NCI-H2029 treated with DMSO at 0.1 percent for 48 hours (cell line): ENCODE measurements around the gene SOCS2.

Experiments
- DNase-seq: peaks from one replicate; lab custom pipeline; 2025; lab: John Stamatoyannopoulos, UW

SOCS2 gene

DNA sequence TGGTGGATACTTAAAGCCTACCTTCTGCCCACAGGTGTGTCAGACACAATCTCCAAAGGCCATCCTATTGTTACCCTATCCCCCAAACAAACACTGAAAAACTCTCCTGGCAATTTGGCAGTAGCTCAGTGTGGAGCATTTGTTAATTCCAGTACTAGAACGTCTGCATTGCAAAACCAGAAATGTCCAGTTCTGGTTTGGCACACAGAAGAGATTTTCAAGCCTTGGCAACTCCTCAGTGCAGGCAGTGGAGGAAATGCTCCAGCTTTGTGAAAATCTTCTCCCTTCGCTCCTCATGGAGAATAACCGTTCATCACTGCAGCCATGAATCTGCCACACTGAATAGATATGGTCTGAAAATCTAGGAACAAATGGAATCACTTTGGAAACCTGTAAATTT is 5.3 kb upstream of the SOCS2 start:
- DNase-seq = no peak

DNA sequence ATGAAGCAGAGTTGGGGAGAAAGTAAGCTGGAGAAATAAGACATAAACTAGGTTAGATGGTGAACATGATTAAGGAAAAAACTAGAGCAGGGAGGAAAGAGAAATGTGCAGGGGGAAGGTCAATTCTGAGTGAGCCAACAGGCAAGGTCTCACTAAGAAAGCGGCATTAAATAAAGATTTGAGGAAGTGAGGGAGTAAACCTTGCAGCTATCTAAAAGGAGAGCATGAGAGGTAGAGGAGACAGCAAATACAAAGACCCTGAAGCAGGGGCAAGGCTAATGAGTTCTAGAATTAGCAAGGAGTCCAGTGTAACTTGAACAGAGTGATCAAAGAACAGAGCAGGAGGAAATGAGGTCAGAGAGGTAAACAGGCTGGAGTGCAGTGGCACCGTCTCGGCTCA is 4.4 kb upstream of the SOCS2 start:
- no peak for DNase-seq

DNA sequence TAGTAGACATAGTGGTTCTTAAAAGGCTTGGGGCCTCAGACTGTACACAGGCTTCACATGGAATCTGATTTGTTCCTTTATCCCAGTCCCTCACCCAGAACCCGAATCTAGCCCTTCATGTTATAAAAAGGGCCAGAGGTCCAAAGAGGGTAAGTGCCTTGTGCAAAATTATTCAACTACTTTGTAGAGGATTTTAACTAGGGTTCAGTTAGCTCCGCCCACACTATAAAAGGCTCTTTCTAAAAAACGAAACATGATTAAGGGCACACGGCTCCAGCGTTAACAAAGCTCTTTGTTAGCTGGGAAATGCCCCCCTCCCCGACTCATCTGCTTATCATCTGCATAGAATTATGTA is 3.2 kb upstream of the SOCS2 start:
- DNase-seq = no peak

DNA sequence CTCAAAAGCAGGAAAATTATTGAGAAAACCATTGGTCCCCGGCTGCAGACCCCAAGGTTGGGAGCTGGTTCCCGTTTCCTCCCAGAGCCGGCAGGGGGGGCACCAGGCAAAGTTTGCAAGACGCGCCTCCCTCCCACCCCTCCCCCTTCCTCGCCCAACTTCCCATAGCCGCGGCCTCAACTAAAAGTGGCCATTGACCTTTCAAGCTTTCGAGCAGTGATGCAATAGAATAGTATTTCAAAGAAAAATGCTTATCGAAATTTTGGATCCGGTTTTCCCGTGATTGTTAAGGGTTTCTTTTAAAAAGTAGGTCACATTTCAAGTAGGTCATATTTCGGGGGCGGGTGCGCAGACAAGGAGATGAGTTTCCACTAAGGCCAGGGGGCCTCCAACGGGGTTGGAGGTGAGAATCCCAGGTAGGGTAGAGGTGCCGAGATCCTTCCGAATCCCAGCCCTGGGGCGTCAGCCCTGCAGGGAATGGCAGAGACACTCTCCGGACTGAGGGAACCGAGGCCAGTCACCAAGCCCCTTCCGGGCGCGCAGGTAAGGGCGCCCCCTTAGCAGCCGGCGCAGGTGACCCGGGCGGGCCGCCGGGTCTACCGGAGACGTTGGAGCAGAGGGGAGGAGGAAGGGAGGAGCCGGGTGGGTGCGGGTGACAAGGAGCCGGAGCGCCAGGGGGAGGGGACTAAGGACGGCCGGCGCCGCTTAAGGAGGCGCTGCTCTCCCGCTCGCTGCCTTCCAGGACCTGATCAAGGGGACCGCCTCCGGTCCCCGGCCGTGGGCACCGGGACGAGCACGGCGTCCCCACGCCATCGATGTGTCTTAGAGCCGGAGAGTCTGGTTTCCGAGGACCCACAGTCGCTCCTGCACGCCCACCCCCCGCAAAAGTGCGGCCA is 2.6 kb upstream of the SOCS2 start:
- no peak for DNase-seq

DNA sequence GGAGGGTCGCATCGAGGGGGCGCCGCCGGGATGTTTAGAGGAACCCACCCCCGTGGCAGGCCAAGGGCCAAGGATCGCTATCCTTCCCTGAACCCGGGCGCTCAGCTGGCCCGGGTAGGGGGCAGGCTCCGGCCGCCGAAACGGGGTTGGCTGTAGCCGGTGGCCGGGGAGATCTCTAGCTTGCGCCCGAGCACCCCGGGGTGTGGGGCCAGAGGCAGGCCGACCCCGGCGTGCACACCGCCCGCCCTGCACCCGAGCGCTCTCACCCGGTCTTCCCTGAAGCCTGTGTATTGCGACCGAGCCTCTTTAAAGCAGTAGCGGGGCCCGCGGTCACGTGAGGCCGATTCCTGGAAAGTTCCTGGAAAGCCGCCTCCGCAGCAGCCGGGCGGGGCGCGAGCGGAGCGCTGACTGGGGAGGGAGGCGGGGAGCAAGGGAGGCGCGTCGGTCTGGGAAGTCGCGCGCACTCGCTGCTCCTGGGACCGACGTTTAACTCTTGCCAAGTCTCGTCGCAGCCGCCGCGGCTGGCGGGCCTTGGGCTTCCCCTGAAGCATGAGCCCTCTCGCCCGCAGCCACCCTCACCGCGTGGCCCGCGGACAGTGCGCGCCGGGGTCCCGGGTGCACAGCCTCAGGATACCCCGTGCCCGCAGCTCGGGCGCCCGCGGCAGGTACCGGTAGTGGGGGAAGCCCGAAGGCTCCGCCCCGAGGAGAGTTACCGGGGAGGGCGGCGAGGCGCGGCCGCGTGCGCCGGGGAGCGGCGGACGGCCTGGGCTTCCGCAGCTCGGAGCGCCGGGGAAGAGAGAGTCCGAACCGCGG is 1.7 kb upstream of the SOCS2 start:
- no peak for DNase-seq

DNA sequence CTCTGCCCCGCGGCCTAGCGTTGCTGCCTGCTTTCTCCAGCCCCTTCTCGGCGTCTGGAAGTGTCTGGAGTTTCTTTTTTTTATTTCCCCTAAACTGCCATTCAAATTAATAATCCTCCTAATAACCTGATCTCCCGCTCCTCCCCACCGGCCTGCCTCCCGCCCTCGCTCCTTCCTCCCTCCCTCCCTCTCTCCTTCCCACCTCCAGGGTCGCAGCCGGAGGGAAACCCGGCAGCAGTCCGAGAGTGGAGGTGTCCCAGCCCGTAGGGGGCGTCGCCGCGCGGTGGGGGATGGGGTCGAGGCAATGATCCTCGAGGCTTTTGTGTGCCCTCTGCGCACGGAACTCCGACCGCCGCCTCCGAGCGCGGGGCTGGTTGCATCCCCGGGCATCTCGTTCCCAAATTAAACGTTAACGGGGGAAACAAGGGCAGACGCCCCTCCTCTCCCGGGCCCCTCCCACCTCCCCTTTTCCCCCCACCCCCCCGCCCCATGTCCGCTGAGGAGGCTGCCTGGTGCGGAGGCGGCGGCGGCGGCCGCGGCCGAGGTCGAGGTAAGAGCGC is 1.0 kb upstream of the SOCS2 start:
- no peak for DNase-seq

DNA sequence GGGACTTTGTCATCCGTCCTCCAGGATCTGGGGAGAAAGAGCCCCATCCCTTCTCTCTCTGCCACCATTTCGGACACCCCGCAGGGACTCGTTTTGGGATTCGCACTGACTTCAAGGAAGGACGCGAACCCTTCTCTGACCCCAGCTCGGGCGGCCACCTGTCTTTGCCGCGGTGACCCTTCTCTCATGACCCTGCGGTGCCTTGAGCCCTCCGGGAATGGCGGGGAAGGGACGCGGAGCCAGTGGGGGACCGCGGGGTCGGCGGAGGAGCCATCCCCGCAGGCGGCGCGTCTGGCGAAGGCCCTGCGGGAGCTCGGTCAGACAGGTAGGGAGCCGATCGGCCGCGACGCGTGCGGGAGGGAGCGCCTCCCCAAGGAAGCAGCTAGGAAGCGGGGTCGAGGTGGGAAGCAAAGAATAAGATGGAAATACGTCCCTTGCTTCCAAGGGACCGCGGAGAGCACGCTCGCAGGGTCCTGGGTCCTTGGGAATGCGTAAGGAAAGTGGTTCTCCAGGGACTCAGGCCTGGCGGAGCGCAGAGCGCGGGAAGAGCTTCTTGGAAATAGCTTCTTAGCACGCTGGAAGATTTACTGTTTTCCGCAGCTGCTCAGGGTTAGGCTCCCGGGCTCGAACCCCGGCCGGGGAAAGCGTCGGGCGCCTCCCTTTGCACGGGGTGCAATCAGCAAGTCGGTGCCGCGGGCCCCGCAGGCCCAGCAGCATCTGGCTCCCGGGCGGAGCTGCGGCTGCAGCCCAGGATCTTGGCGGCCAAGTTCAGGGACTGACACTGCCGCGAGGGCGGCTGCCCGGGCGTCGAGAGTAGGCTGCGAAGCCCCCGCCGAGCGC is 457 bp downstream of the SOCS2 start:
- no peak for DNase-seq

DNA sequence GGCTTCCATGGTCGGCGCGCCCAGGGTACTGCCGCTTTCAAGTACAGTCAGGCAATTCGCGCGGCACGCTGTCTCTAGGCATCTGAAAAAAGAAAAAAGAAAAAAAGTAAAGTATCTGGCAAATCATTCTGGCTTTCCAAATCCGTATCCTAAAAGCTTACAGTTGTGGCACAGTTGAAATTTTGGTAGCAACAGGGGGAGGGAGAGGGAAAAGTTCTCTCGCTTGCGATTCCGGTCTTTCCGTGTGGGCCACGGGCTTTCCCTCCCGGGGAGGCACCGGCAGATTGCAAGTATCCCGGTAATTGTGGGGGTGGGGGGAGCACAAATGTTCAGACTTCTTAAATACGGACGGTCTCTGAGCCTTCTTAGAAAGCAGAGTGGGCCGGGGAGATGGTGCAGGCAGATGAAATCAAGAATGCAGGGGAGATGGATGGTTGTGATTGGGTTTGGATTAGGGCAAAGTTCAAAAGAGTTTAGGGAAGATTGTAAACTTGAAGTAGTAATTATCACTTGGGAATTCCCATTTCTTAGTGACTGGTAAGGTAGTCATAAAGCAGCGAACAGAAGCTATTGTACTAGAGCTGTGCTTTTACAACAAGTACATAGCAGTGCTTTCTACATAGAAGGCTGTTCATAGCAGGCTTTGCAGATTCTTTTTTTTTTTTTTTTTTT is 1.2 kb downstream of the SOCS2 start:
- no peak for DNase-seq

DNA sequence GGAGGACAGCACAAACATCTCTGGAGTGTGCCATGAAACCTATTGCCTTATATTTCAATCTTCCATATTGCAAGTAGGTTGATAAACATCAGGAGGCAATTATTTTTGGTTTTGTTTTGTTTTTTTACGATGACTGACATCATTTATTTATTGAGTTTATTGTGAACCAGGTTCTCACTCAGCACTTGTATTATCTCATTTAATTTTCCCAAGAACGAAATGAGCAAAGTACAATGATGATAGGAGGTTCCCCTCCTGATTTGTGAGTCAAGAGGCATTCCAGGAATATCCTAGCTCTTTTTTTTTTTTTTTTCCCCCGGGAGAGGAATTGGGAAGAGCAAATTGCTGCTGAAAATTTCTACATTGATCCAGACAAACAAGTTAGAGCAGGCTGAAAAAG is 4.7 kb downstream of the SOCS2 start:
- DNase-seq = no peak

DNA sequence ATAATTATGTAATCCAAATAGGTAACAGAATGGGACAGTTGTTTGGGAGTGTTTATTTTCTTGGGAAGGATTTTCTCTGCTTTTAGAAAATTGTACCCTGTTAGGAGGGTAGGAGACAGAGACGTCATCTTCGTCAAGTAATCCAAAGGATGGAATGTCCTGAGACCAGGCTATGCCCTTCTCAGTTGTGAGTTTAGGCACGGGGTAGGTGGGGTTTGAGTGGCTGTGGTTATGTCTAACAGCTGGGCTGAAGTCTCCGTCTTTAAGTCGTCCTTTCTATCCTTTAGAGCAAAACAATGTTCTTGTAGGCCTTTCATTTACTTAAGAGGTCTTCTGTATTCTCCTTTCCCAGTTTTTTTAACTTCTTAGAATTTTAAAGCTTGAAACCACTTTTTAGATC is 5.7 kb downstream of the SOCS2 start:
- DNase-seq = no peak

DNA sequence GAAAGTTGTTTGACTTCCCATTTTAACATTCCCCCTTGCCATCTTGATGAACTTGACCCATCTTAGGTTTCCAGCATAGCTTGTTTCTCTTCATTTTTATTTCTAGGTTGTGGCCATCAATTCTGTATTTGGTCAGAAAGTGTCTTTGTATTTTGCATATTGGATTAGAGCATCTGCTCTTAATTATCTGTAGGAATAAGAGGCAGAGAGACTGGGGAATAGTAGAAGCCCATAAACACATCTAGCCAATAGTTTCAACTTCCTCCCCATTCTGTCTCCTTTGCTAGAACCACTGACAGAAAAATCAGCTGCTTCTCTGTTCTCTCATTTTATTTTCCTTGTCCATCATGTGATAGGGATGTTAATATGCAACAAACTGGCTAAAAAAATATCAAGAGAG is 8.2 kb downstream of the SOCS2 start:
- DNase-seq = no peak

DNA sequence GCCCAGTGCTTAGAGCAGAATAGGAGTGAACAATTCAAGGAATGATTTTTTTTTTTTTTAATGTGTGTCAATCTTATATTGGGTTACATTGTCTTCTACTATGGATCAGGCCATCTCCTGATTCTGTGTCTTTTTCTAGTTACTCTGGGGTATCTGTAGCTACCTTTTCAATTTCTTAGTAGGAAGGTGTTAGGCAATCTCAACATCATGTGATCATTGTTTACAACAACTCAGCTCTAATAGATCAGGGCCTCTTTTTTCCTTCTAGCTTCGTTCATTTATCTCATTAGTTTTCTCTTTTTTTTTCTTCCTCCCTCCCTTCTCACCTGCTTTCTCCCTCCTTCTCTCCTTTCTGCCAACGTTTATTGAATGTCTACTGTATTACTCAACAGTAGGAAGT is 8.9 kb downstream of the SOCS2 start:
- no peak for DNase-seq

DNA sequence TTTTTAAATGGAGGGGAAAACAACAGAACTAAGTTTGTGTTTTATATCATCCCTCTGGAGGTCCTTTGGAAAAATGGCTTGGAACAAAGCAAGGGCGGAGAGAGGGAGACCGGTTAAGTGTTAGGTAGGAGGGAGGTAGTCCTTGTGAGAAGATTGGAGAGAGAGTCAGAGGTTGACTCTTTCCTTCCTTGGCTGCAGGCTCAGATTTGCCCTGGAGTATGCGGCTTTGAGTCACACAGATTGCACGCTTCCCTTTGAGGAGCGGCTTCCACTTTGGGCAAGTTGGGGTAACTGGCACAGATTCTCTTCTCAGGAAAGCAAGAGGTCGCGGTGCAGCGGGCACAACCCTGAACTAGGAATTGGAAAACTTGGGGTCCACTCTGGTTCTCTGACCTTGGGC is 9.9 kb downstream of the SOCS2 start:
- DNase-seq = no peak

DNA sequence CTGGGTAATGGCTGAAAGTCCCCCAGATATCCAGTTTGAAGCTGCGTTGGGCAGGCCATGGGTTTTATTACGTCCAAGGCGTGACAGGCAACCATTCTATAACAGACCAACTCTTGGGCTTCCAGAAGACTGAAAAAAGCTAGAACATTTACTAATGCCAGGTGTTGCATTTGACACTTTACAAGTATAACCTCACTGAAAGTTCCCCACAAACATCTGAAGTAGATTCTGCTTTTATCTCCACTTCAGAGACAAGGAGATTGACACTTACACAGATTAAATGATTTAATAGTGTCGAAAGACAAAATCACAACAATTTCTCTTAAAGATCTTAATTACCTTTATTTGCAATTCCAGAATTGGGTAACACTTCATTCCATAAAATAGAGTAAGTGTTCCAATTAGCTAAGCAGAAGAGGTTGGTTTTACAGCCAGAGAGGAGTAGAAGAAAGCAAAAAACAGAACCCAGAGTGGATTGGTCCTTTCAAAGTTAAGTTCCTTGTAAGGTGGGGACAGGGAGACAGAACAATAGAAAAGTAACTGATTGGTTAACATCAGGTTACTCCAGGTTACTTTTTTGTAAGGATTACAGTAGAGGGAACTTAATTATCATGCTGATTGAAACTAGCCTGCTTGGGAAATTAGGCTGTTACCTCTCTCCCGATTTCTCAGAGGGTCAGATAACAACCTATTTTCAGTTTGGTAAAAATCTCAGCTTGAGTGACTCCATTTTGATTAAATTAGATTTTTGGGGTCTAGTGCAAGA is 11.3 kb downstream of the SOCS2 start:
- no peak for DNase-seq

DNA sequence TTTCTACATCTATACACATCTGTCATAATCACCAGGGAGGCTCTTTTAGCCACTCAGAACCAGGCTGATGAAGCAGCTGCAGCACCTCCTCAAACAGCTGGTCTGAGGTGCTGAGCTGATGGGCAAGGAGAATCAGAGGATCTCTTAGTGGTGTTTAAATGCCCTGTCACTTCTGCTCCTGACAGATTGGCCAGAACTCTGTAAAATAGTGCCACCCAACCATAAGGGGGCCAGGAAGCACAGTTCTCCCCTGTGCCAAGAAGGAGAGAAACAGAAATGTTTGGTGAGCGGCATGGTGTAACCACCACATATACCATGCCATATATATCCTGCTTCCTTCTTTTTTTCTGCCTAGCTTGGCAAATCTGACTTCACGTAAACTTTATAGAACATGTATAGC is 12.8 kb downstream of the SOCS2 start:
- no peak for DNase-seq

DNA sequence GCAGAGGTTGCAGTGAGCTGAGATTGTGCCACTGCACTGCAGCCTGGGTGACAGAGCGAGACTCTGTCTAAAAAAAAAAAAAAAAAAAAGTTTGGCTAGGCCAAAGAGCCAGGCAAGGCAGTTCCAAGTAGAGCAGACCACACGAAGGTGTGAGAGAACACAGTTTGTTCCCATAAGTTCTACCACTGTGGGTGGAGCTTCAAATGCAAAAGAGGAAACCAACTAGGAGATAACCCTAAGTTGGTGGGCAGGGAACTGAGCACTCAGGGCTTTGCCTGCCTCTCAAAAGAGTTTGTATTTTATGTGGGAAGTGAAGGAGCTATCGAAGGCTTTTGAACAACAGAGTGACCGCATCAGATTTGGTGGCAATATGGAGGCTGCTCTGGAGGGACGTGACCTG is 15.1 kb downstream of the SOCS2 start:
- DNase-seq = no peak

DNA sequence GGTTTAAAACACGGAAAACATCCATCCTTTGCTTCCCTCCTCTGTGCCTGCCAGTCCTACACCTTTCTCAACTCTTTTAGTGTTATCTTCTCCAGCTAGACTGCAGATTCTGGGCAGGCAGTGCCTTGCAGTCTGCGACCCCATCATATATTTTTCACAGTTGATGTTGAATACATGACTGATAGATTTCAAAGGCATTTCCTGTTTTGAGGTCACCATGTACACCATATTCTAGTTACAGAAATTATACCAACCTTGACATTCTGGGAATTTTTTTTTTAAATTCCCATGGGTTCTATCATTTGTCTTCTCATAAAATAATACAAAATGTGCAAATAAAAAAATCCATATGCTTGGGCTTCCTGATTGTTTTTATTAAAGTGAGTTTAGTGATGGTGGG is 16.6 kb downstream of the SOCS2 start:
- DNase-seq = no peak

DNA sequence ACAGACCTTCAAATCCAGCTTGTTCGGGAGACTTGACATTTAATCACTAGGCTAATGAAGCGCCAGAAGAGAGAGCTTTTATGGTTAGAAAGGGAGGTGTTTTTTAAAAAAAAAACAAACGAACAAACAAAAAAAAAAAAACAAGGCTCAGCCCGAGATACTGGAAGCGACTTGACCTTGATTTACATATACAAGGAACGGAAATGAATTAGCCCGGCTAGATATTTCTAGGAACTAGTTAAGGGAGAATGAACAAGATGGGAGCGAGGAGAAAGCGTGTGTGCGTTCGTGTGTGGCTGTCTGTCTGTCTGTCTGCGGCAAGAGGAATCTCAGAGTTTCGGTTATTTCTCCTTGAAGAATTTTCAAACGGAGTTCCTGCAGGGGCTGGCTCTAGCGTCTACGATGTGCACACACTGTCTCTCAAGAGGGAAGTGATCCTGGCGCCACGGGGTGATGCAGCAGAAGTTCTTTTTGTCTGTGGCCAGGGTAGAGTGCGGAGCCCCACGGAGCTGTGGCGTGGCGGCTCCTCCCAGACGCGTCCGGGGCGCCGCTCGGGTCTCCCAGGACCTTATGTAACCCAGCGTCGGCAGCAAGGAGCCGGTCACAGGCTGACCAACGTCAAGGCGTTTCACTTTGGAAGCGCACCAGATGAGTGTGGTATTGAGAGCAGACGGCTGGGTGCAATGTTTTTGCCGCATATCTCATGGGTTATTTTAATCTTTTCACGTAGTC is 18.8 kb downstream of the SOCS2 start:
- no peak for DNase-seq

DNA sequence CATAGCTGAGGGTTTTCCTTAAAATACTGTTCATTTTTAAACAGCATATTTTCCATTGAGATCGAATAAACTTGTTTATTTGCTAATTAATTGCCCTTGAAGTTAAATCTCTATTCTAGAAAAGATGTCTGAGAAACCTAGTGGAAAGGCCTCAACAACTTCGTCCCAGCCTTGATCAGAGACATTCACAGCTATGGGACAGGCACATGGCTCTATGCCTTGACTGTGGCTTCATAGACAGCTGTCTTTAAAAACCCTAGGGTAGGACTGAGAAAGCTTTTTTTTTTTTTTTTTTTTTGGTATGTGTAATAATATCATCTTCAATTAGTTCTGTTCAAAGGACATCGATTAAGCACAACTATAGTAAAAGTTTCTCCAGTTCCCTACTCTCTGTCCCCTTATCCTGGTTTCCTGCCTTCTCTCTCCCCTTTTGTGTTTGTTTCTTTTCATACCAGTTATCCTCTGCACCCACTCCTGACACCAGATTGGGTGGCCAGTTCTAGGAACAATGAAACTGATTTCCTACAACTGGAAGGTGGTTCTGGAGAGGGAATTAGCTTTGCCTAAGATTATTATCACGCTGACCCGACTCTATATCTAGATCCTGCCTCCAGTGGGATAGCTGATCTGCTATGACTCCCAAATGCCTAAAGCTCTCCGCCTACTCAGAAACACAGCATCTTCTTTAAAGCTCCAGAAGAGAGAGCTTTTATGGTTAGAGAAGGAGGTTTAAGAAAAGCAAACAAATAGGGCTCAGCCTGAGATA is 20.3 kb downstream of the SOCS2 start:
- no peak for DNase-seq
